ENCODE results near the gene UTP25.

The UTP25 gene

DNA sequence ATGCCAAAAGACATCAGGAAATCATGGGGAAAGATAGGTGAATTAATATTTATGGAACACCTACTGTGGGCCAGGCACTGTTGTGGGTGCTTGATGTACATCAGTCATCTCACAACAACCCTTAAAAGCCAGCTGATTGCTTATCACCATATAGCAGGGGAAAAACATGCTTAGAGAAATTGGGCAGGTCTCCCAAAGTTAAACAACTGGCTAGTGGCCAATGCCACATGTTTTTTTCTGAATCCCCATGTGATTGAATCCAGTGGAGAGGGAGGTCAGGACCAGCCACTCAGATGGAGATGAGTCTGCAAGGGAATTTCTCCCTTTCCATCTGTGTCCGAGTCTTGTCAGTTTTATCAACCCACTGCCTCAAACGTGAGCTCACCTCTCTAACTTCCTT, 33.5 kb downstream of the UTP25 start:
- ATAC-seq = no peak; the same call in 2 of the 3 replicates
- TF ChIP-seq TSHZ2 (CRISPR knock-in tag; IDR thresholded peaks at IDR 0.05) (no peak), GLIS3 (CRISPR knock-in tag; IDR thresholded peaks at IDR 0.05) (no peak), CSRNP3 (CRISPR knock-in tag; IDR thresholded peaks at IDR 0.05) (no peak), ZNF565 (CRISPR knock-in tag; conservative IDR thresholded peaks at IDR 0.05; ENCODE audit: low read depth) (no peak), PPARA (CRISPR knock-in tag; IDR thresholded peaks at IDR 0.05; ENCODE audit: borderline replicate concordance) (no peak), ZNF70 (CRISPR knock-in tag; IDR thresholded peaks at IDR 0.05) (no peak)

DNA sequence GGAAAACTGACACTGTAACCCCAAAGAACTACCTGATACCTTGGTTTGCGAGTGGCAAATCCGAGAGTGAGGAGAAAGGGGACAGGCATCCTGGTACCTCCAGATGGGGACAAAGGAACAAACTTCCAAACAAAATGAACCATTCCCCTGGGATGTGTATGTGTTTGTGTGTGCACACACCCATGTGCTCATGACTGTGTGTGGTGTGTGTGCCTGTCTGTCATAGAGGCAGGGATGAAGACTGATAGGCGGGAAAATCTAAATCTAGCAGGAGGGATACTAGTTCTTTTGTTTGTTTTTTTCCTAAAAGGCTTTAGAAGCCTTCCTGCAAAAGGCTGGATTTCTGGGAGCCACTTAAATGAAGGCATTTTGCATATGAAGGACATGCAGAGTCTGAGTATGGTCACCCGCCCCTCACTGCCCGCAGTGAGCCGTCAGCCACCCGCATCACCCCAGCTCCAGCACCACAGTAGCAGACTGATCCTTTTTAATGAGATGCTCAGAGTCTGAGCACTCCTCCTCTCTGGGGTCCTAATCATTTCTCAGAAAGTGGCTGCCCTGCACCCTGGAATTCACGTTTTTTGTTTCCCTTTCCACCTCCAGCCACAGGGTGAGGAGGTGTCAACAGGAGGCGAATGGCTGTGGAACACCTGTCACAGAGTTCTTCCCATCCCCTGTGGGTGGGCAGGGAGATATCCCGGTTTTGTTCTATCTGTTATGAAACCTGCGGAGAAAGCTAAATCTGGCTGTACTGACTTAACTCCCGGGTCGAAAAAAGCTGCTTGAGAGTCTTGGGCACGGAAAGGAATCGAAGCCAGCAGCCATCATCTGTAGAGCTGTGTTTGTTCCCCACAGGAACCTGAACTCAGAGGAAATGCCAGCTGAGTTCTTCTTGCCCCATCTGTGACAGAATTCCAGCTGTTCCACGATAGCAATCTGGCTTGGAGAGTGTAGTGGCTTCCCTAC, 34.9 kb downstream of the UTP25 start:
- ATAC-seq = no peak
- TF ChIP-seq ZFP30 (CRISPR knock-in tag; IDR thresholded peaks at IDR 0.05) = no peak
- no peak for TF ChIP-seq SNAI2 (CRISPR knock-in tag; IDR thresholded peaks at IDR 0.05)
- TF ChIP-seq ZC3H10 (CRISPR knock-in tag; IDR thresholded peaks at IDR 0.05) = no peak

- ATAC-seq = no peak
- TF ChIP-seq TOX (CRISPR knock-in tag; IDR thresholded peaks at IDR 0.05; ENCODE audit: borderline replicate concordance) (no peak), SNAI2 (CRISPR knock-in tag; IDR thresholded peaks at IDR 0.05) (no peak), ZC3H10 (CRISPR knock-in tag; IDR thresholded peaks at IDR 0.05) (no peak), ESRRG (CRISPR knock-in tag; IDR thresholded peaks at IDR 0.05) (no peak), ZNF565 (CRISPR knock-in tag; conservative IDR thresholded peaks at IDR 0.05; ENCODE audit: low read depth) (no peak), PPARA (CRISPR knock-in tag; IDR thresholded peaks at IDR 0.05; ENCODE audit: borderline replicate concordance) (no peak), GLIS3 (CRISPR knock-in tag; IDR thresholded peaks at IDR 0.05) (no peak), ZNF70 (CRISPR knock-in tag; IDR thresholded peaks at IDR 0.05) (no peak), TCF4 (CRISPR knock-in tag; IDR thresholded peaks at IDR 0.05; ENCODE audit: borderline replicate concordance) (no peak), CSRNP3 (CRISPR knock-in tag; IDR thresholded peaks at IDR 0.05) (no peak), CREB5 (CRISPR knock-in tag; IDR thresholded peaks at IDR 0.05; ENCODE audit: low read depth) (no peak), ISL1 (CRISPR knock-in tag; IDR thresholded peaks at IDR 0.05) (no peak), BACH2 (CRISPR knock-in tag; IDR thresholded peaks at IDR 0.05; ENCODE audit: borderline replicate concordance) (no peak), ZNF8 (CRISPR knock-in tag; IDR thresholded peaks at IDR 0.05) (no peak), ZFP30 (CRISPR knock-in tag; IDR thresholded peaks at IDR 0.05) (no peak), CSDC2 (CRISPR knock-in tag; IDR thresholded peaks at IDR 0.05) (no peak)
- TF ChIP-seq, protein P1, sequence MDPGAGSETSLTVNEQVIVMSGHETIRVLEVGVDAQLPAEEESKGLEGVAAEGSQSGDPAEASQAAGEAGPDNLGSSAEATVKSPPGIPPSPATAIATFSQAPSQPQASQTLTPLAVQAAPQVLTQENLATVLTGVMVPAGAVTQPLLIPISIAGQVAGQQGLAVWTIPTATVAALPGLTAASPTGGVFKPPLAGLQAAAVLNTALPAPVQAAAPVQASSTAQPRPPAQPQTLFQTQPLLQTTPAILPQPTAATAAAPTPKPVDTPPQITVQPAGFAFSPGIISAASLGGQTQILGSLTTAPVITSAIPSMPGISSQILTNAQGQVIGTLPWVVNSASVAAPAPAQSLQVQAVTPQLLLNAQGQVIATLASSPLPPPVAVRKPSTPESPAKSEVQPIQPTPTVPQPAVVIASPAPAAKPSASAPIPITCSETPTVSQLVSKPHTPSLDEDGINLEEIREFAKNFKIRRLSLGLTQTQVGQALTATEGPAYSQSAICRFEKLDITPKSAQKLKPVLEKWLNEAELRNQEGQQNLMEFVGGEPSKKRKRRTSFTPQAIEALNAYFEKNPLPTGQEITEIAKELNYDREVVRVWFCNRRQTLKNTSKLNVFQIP (CRISPR knock-in tag; IDR thresholded peaks at IDR 0.05; ENCODE audit: borderline replicate concordance, low read depth) = no peak
Observed at GRCh38 chr1:209863766-209864485, 36.2 kb downstream of the UTP25 start.
